Neutrophil (primary cell): ENCODE data around the gene PLSCR1.

Experiments used
- H3K27ac ChIP-seq: fragments of 200-600 bp; sonication (generic); 2 replicates; pipeline ENCODE4 v1.5.1; 2016; ENCODE audit warnings: mild to moderate bottlenecking, moderate library complexity
- H3K27me3 ChIP-seq: fragments of 200-600 bp; sonication (generic); 2 replicates; pipeline ENCODE4 v1.6.0; 2016; ENCODE audit warnings: mild to moderate bottlenecking
- H3K36me3 ChIP-seq: fragments of 200-600 bp; sonication (generic); 2 replicates; pipeline ENCODE4 v1.5.1; 2017
- H3K4me1 ChIP-seq, 2 experiments: fragments of 200-600 bp in 1 of 2; sonication (generic) in 1 of 2; 1 replicate in 1 of 2; 2 replicates in 1 of 2; pipeline versions ENCODE4 v1.5.1 to v1.6.1; 2013 to 2016; ENCODE audit warnings: low read depth in 1 of 2, low read length in 1 of 2, mild to moderate bottlenecking in 1 of 2, moderate library complexity in 1 of 2; ENCODE audit not compliant: control insufficient read depth in 1 of 2, insufficient read depth in 1 of 2
- H3K4me3 ChIP-seq, 2 experiments: fragments of 200-600 bp in 1 of 2; sonication (generic) in 1 of 2; 1 replicate in 1 of 2; 2 replicates in 1 of 2; pipeline ENCODE4 v1.5.1; 2013 to 2016; ENCODE audit warnings: low read depth in 1 of 2, low read length in 1 of 2, mild to moderate bottlenecking in 1 of 2, moderate library complexity in 1 of 2
- H3K9me3 ChIP-seq: fragments of 200-600 bp; sonication (generic); 2 replicates; pipeline ENCODE4 v1.5.1; 2016
- TF ChIP-seq, protein P1 (sequence below): fragments of 200-600 bp; sonication (generic); IDR thresholded peaks from 2 replicates; pipeline ENCODE4 v1.5.1; 2016; ENCODE audit warnings: antibody characterized with exemption

The PLSCR1 gene

DNA sequence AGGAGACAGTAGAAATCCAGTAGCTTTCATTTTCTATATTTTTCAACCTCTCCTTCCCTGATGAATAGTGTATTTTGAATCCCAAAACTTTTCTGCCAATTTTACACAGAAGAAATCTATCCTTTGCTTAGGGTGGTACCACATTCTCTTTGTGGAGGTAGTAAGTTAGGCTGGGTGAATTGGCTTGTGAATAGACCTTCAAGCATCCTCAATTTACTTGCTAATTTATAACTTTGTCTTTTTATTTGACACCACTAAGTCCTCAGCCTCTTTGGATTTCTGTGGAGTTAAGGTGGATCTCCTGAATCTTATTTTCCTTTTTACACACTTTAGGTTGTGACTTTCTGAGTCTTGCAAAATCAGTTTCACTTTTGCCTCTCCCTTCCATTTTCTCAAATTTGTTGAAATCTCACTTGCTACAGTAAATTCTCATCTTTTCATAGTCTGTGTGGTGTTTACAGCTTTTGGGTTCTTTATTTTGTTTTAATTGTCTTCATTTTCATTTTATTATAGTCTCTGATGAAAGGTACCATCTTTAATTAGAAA is 5.7 kb upstream of the PLSCR1 start:
- Histone ChIP-seq H3K36me3 (no peaks in the 10 kb centered on the region), H3K9me3 (no peaks in the 10 kb centered on the region), H3K27me3 (no peaks in the 10 kb centered on the region), H3K4me3 (no peak overlapping the region), H3K4me1 (peaks cover 48 to 70% of the 10 kb centered on the region in 2 experiments), H3K27ac (peak overlapping the region; percentile 59)
- TF ChIP-seq, protein P1, sequence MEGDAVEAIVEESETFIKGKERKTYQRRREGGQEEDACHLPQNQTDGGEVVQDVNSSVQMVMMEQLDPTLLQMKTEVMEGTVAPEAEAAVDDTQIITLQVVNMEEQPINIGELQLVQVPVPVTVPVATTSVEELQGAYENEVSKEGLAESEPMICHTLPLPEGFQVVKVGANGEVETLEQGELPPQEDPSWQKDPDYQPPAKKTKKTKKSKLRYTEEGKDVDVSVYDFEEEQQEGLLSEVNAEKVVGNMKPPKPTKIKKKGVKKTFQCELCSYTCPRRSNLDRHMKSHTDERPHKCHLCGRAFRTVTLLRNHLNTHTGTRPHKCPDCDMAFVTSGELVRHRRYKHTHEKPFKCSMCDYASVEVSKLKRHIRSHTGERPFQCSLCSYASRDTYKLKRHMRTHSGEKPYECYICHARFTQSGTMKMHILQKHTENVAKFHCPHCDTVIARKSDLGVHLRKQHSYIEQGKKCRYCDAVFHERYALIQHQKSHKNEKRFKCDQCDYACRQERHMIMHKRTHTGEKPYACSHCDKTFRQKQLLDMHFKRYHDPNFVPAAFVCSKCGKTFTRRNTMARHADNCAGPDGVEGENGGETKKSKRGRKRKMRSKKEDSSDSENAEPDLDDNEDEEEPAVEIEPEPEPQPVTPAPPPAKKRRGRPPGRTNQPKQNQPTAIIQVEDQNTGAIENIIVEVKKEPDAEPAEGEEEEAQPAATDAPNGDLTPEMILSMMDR = no peak

DNA sequence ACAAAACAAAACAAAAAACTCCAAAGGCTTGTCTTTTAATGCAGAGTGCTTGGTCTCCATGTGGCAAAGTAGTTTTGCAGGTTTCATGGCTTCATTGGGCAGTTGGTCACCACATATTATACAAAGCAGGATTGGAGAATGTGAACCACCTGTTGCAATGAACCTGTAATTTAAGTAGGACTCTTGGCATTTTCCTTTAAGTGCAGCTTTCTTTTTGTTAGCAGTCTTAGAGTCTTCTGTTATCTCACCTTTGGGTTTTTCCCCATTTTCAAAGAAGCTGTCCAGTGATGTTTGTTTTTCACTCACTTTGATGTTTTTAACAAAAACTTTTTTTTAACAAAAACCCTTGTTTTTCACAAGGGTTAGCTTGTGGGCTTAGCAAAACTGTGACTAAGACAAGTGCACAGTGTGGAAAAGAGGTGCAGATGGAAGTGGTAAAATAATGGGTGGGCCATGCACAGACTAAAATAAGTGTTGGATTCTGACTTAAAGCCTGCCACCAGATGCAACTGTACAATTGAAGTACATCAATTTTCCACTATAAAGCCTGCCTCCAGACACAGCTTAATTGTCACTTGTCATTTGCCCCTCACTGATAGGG is 2.9 kb upstream of the PLSCR1 start:
- peaks cover 40 to 62% of the 10 kb centered on the region in 2 experiments for H3K4me1 ChIP-seq
- H3K9me3 ChIP-seq = no peaks in the 10 kb centered on the region
- H3K36me3 ChIP-seq = no peaks in the 10 kb centered on the region
- TF ChIP-seq, protein P1 = no peak
- no peaks in the 10 kb centered on the region for H3K27me3 ChIP-seq
- H3K4me3 ChIP-seq = no peak overlapping the region
- H3K27ac ChIP-seq = no peak overlapping the region

DNA sequence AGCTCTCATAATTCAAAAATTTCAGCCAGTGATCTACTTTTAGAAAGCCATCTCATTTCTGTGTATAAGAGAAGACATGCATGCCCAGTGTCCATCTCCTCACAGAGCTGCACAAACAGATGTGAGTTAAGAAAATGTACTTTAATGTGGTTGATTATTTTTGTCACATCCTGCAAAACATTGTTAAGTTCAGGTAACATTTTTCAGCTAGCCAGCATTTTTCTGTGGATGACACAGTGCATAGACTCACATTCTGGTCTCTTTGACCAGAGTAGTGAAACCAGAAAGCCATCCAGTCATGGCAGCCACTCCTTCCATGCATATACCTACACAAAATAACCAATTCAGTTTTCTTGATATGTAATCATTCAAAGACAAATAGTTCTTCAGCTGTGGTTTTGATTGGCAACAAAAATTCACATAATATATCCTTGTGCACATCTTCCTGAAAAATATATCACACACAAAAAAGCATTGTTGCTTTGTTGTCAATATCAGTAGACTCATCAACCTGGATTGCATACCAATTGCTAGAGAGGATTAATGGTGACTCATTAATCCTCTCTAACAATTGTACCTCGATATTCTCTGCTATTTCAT is 2.1 kb upstream of the PLSCR1 start:
- H3K36me3 ChIP-seq = no peaks in the 10 kb centered on the region
- no peaks in the 10 kb centered on the region for H3K27me3 ChIP-seq
- TF ChIP-seq, protein P1 = no peak
- peak overlapping the region; percentile 4 for H3K27ac ChIP-seq
- H3K9me3 ChIP-seq = no peaks in the 10 kb centered on the region
- peaks cover 49 to 62% of the 10 kb centered on the region in 2 experiments for H3K4me1 ChIP-seq
- no peak overlapping the region for H3K4me3 ChIP-seq

DNA sequence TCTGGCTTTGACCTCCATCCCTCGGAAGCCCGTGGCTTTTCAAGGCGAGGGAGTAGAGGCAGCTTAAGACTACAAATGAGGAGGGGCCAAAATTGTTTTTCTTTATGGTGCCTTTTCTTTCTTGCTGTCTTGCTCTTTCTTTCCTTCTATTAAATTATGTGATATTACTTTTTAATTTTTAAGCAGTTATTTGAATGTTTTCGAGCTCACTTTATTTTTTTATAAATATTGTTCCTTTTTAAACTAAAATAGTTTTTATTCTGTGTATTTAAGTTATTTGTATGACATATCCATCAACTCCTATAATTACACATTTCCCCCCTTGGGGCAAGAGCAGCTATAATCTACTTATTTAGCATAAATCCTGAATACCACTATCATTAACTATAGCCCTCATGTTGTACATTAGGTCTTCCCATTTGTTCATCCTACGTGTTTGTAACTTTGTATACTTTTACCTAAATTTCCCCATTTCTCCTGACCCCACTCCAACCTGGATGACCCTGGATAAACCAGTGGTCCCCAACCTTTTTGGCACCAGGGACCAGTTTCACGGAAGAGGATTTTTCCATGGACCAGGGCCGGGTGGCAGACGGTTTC is 622 bp upstream of the PLSCR1 start:
- no peaks in the 10 kb centered on the region for H3K27me3 ChIP-seq
- H3K36me3 ChIP-seq = no peaks in the 10 kb centered on the region
- TF ChIP-seq, protein P1 = no peak
- H3K27ac ChIP-seq = peak overlapping the region; percentile 93
- H3K4me1 ChIP-seq = peaks cover 51 to 62% of the 10 kb centered on the region in 2 experiments
- H3K4me3 ChIP-seq = peak overlapping the region; percentile 73 to 89
- H3K9me3 ChIP-seq = no peaks in the 10 kb centered on the region

DNA sequence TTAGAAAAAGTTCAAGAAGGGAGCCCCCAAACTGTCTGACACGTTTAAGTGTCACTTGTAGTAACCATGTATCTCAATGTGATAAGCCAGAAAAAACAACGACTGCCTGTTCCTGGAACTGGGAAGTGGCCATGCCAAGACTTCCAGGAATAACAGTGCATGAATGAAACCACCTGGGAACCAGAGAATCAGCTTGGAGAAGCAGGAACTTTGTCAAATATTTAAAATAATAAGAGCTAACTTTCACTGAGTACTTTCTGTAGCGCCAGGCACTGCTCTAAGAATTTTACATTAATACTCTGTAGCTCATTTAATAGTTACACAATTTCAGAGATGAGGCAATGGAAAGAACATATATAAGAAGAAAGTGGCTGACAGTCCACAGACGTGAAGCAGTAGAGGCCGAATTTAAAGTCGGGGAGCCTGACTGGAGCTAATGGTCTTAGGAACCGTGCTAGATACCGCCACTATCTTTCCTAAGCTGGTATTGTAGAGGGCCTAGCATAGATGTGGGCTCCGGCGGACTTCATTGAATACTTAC is 876 bp downstream of the PLSCR1 start:
- Histone ChIP-seq H3K27ac (peak overlapping the region; percentile 93), H3K4me1 (peaks cover 58 to 67% of the 10 kb centered on the region in 2 experiments), H3K4me3 (peak overlapping the region; percentile 73 to 89), H3K9me3 (no peaks in the 10 kb centered on the region), H3K27me3 (no peaks in the 10 kb centered on the region), H3K36me3 (no peaks in the 10 kb centered on the region)
- TF ChIP-seq, protein P1 = no peak
